BE2C (cell line): ENCODE measurements around the gene FGFR1OP2.

Experiments used
- DNase-seq: peaks from one replicate; pipeline ENCODE4 v3.0.0-alpha.2; 2020
- H3K27me3 ChIP-seq: fragments of 250-450 bp; sonication (Bioruptor Pico); 2 replicates; pipeline ENCODE4 v1.5.1; 2020; ENCODE audit warnings: mild to moderate bottlenecking
- H3K36me3 ChIP-seq: fragments of 250-450 bp; sonication (Bioruptor Pico); 2 replicates; pipeline ENCODE4 v1.5.1; 2020; ENCODE audit warnings: mild to moderate bottlenecking
- H3K4me1 ChIP-seq: fragments of 250-450 bp; sonication (Bioruptor Pico); 2 replicates; pipeline ENCODE4 v1.5.1; 2020
- H3K4me3 ChIP-seq: 2 replicates; pipeline ENCODE4 v1.5.1; 2011; ENCODE audit warnings: low read depth, low read length
- H3K9me3 ChIP-seq: fragments of 250-450 bp; sonication (Bioruptor Pico); 2 replicates; pipeline ENCODE4 v1.5.1; 2020
- TF ChIP-seq, protein P1 (sequence below): IDR thresholded peaks from 2 replicates; pipeline ENCODE4 v1.5.1; 2012; ENCODE audit warnings: mild to moderate bottlenecking, low read depth, low read length

FGFR1OP2 gene

DNA sequence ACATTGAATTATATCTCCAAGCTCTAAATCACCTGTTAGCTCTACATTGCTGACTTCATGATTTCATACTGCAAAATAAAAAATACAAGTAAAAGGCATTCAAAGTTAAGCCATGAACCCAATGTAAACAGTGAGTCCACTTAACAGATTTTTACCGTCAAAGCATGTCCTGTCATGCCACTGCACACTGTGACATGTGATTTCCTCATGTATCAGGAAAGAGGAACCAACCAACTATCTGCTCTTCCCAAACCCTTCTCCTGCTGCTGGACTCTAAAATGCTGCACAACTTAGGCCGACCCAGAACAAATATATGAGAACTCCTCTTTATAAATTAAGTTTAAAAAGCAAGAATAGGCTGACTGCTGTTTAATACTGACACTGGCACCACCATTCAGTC, 38.4 kb downstream of the FGFR1OP2 start:
- no peaks in the 10 kb centered on the region for H3K27me3 ChIP-seq
- TF ChIP-seq, protein P1, sequence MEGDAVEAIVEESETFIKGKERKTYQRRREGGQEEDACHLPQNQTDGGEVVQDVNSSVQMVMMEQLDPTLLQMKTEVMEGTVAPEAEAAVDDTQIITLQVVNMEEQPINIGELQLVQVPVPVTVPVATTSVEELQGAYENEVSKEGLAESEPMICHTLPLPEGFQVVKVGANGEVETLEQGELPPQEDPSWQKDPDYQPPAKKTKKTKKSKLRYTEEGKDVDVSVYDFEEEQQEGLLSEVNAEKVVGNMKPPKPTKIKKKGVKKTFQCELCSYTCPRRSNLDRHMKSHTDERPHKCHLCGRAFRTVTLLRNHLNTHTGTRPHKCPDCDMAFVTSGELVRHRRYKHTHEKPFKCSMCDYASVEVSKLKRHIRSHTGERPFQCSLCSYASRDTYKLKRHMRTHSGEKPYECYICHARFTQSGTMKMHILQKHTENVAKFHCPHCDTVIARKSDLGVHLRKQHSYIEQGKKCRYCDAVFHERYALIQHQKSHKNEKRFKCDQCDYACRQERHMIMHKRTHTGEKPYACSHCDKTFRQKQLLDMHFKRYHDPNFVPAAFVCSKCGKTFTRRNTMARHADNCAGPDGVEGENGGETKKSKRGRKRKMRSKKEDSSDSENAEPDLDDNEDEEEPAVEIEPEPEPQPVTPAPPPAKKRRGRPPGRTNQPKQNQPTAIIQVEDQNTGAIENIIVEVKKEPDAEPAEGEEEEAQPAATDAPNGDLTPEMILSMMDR, result no peak
- no peak for DNase-seq
- no peaks in the 10 kb centered on the region for H3K4me1 ChIP-seq
- no peaks in the 10 kb centered on the region; the same call in 1 of the 2 replicates for H3K9me3 ChIP-seq
- H3K4me3 ChIP-seq, result no peak overlapping the region
- peaks cover 4% of the 10 kb centered on the region for H3K36me3 ChIP-seq

DNA sequence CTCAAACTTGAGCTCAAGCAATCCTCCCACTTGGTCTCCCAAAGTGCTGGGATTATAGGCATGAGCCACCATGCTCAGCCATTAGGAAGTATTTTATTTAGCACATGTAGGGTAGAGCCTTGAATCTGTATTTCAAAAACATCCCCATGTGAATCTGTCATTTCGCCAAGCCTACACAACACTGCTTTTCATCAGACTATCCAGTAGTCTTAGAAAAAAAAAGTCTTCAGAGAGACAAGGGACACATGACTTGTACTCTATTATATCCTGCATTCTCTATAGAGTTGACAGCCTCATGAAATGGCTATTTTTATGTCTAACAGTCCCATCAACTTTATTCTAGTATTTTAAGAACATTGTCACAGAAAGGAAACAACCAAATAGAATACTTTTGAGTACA, 40.5 kb downstream of the FGFR1OP2 start:
- TF ChIP-seq, protein P1, result no peak
- DNase-seq, result no peak
- H3K4me1 ChIP-seq, result no peaks in the 10 kb centered on the region
- H3K36me3 ChIP-seq, result peaks cover 2% of the 10 kb centered on the region; the same call in 1 of the 2 replicates
- no peaks in the 10 kb centered on the region for H3K9me3 ChIP-seq
- no peaks in the 10 kb centered on the region for H3K27me3 ChIP-seq
- no peak overlapping the region for H3K4me3 ChIP-seq

DNA sequence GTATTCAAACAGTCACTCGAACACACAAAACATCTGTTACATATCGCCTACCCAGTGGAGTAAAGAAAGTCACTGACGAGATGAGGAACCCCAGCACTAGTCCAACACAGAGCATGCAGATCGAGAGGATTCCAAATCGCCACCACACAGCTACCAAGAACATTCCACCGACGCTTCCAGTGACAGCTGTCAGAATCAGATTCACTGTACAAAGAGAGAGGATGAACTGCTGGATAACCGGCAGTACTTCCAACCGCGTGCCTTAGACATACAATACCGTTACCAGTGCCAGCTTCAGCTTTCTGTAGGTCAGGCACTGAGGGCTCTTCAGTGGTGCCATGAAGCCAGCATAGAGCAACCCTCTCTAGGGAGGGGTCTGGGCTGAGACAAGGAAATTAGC, 41.5 kb downstream of the FGFR1OP2 start:
- no peaks in the 10 kb centered on the region for H3K27me3 ChIP-seq
- DNase-seq, result no peak
- TF ChIP-seq, protein P1, result no peak
- H3K4me3 ChIP-seq, result no peak overlapping the region
- no peaks in the 10 kb centered on the region for H3K4me1 ChIP-seq
- H3K9me3 ChIP-seq, result no peaks in the 10 kb centered on the region
- no peaks in the 10 kb centered on the region; the same call in 1 of the 2 replicates for H3K36me3 ChIP-seq

DNA sequence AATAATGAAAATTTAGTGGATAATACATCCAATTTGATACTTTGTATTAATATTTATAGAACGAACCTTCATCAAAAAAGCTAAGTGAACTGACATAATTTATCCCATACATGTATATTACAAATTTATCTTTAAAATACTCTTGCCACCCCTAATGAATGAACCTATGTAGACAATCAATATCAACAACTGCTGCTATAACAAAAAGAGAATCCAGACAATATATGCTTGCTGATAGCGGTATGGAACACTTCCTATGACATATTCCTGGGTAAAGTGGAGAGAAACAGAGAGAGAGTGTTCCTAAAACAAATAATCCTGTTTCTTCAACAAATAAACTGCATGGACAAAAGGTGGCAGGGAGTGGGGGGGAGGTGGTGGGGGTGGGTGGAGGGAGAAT, 44.6 kb downstream of the FGFR1OP2 start:
- TF ChIP-seq, protein P1, result no peak
- DNase-seq, result no peak
- peaks cover 8% of the 10 kb centered on the region for H3K36me3 ChIP-seq
- no peaks in the 10 kb centered on the region for H3K4me1 ChIP-seq
- H3K9me3 ChIP-seq, result no peaks in the 10 kb centered on the region
- H3K27me3 ChIP-seq, result no peaks in the 10 kb centered on the region
- H3K4me3 ChIP-seq, result no peak overlapping the region

DNA sequence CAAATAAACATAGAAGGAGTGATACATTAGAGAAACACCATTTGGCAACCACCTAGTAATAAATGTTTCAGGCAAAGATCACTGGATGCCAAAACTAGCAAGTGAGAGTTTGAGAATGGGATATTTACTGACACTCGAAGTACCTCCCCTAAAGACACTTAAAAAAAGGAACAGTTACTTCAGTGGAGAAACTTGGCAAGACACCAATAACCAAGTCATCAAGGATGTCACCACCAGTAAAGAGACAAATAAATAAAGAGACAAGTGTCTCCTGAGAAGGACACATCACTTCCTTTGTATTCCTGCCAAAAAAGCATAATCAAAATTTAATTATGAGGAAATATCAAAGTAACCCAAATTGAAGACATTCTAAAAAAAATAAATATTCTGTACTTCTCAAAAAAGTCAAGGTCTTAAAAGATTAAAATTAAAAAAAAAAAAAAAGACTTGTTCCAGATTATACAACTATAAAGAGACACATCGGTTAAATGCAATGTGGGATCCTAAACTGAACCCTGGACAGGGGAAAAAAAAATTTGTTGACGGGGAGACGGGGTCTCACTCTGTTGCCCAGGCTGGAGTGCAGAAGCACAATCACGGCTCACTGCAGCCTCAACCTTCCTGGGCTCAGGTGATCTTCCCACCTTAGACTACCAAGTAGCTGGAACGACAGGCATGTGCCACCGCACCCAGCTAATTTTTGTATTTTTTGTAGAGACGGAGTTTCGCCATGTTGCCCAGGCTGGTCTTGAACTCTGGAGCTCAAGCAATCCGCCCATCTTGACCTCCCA, 49.6 kb downstream of the FGFR1OP2 start:
- H3K9me3 ChIP-seq, result no peaks in the 10 kb centered on the region
- peaks cover 13% of the 10 kb centered on the region for H3K36me3 ChIP-seq
- DNase-seq, result no peak
- no peaks in the 10 kb centered on the region for H3K4me1 ChIP-seq
- TF ChIP-seq, protein P1, result no peak
- no peak overlapping the region for H3K4me3 ChIP-seq
- no peaks in the 10 kb centered on the region for H3K27me3 ChIP-seq

DNA sequence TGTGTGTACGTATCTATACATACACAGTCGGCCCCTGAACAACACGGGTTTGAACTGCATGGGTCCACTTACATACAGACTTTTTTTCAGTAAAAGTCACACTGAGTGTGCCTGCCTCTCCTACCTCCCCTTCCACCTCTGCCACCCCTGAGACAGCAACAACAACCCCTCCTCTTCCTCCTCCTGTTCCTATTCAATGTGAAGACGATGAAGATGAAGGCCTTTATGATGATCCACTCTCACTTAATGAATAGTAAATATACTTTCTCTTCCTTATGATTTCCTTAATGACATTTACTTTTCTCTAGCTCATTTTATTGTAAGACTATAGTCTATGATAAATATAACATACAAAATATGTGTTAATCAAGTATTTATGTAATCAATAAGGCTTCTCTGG, 50.4 kb downstream of the FGFR1OP2 start:
- H3K27me3 ChIP-seq, result no peaks in the 10 kb centered on the region
- H3K9me3 ChIP-seq, result no peaks in the 10 kb centered on the region
- peaks cover 13% of the 10 kb centered on the region for H3K36me3 ChIP-seq
- no peak for DNase-seq
- no peak overlapping the region for H3K4me3 ChIP-seq
- TF ChIP-seq, protein P1, result no peak
- no peaks in the 10 kb centered on the region for H3K4me1 ChIP-seq
